NCI-H82 treated with DMSO at 0.1 percent for 48 hours (cell line): ENCODE data around the gene H2BK1.

Source experiments
- DNase-seq: peaks from one replicate; lab custom pipeline; 2025; ENCODE audit not compliant: unreplicated experiment; lab: John Stamatoyannopoulos, UW

The H2BK1 gene

GRCh38 chr7:151210087-151210854, at the start of gene H2BK1:
Gene H2BK1 (minus strand): TSS chr7:151210488. CDS start chr7:151210318, 170 bp downstream.
- DNase-seq, result no peak

- no peak for DNase-seq
Measured at GRCh38 chr7:151257990-151258389, 47.7 kb upstream of the H2BK1 start.

- DNase-seq, result no peak
Measured at GRCh38 chr7:151256410-151257045, 46.2 kb upstream of the H2BK1 start.

DNA sequence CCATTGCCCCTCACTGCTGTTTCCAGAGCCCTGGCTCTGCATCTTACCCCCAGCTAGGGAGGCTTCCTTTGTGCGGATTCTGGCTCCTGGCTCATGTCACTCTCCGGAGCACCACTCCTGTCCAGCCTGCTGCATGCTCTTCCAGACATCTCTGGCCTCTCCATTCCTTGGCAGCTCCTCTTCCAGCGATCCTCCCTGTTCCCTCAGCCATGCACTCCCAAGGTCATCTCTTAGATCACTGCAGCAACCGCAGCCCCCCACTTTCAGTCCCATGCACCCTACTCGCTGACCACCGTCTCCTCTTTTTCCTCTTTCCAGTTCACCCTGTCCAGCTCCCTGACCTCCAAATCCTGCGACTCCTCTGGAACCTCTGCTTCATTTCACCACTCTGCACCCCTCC, 45.1 kb upstream of the H2BK1 start:
- no peak for DNase-seq

- no peak for DNase-seq
Measured at GRCh38 chr7:151254851-151255250, 44.6 kb upstream of the H2BK1 start.

GRCh38 chr7:151254316-151254715, 44.0 kb upstream of the H2BK1 start:
- no peak for DNase-seq

- DNase-seq, result no peak
Measured at GRCh38 chr7:151252961-151253711, 42.8 kb upstream of the H2BK1 start.

DNA sequence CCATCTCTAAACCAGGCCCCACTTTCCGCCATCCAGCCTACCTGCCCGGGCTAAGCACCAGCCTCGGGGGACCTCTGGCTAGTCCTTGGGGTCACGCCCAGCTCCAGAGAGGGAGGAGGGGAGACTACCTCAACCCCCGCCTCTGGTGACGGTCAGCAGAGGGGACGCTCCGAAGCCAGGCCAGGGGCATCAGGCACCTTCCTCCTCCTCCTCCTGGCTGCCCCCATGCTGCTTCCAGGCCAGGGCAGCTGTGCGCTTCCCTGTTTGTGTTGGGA, 42.2 kb upstream of the H2BK1 start:
- no peak for DNase-seq

GRCh38 chr7:151251689-151252560, 41.6 kb upstream of the H2BK1 start:
- no peak for DNase-seq

DNA sequence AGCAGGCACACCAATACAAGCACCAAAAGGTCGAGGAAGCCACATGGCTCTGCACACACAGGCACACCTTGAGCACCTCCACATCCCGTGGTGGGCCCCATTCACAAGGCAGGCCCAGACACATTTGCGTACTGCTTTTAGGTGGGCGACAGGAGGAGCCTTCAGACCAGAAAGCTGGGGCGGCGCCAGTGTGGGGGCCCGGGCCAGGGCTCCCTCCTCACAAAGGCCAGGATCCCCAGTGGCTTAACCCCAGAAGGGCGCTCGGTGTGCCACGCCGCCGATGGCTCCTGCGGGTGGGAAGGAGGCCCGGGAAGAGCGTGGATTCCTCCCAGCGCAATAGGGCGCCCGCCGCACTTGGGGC, 41.0 kb upstream of the H2BK1 start:
- no peak for DNase-seq

GRCh38 chr7:151250181-151251132, 40.2 kb upstream of the H2BK1 start:
- no peak for DNase-seq

GRCh38 chr7:151249732-151250072, 39.4 kb upstream of the H2BK1 start:
- no peak for DNase-seq

GRCh38 chr7:151249034-151249731, 38.9 kb upstream of the H2BK1 start:
- DNase-seq, result no peak

- no peak for DNase-seq
Measured at GRCh38 chr7:151248346-151249033, 38.2 kb upstream of the H2BK1 start, which contains the start of gene SMARCD3. Gene SMARCD3 (minus strand): TSS chr7:151248694. CDS start chr7:151248562, 132 bp downstream.

GRCh38 chr7:151247611-151248345, 37.5 kb upstream of the H2BK1 start:
- no peak for DNase-seq

DNA sequence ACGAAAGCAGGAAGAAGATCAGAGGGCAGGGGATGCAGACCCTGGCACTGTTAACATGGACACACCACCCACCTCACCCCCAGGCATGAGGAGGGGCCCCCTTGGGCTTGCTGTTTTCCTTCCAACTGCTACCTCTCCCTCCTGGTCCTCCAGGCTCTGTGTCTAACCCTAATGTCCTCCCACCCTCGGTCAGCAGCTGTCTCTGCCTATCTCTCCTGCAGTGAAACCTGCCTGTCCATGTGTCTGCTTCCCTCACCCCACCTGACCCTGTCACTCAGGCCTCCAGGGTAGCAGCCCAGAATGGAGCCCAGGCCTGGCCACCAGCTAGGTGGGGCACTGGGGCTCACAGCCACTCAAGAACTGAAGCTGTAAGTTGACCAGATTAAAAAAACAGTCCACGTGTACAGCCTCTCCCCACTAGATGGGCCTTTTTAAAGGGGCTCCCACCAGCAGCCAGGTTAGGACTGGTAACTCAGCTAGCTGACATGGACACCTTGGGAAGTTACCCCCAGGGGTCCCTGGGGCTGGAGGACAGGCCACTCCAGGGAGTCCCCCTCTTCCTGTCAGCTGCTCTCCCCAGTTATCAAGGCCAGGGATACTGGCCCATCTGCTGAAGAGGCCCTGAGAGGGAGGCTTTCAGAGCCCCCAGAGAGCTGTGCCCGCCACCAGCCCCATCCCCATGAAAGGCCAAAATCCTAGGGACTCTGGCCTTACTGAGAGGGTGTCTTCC, 36.7 kb upstream of the H2BK1 start:
- DNase-seq, result no peak

GRCh38 chr7:151246102-151246850, 36.0 kb upstream of the H2BK1 start:
- no peak for DNase-seq
